ENCODE measurements around the gene SPACA7. TPM values are rescaled to one million over a fixed set of nuclear protein-coding genes. Genes with fewer than 3 reads are reported as not detected.

The SPACA7 gene
- total RNA-seq, 1 experiment from 2014 or later = not detected

GRCh38 chr13:112351825-112352224 lies 24.3 kb upstream of the SPACA7 start:
- peaks cover 0 to 5% of the 10 kb centered on the region in 2 experiments; a peak in 1 of 5 replicates for H3K9me3 Mint-ChIP-seq

More at GRCh38 chr13:112351825-112352224, 24.3 kb upstream of the SPACA7 start:
- no peak overlapping the region for H3K56ac ChIP-seq (ENCODE audit: insufficient read length, low read depth, low read length)
- H4K20me1 ChIP-seq (ENCODE audit: control insufficient read depth, insufficient read depth, insufficient read length) = no peaks in the 10 kb centered on the region
- H3K23me2 ChIP-seq (ENCODE audit: insufficient read length, low read depth, low read length, poor library complexity, severe bottlenecking) = no peaks in the 10 kb centered on the region
- no peak overlapping the region for H3K14ac ChIP-seq (ENCODE audit: insufficient read depth, low read length)
- no peaks in the 10 kb centered on the region for H3K79me1 ChIP-seq (ENCODE audit: insufficient read depth, low read depth, low read length, poor library complexity, severe bottlenecking)
- H3K4ac ChIP-seq (ENCODE audit: low read depth, low read length) = no peak overlapping the region
- no peak overlapping the region for H2BK15ac ChIP-seq (ENCODE audit: low read depth, low read length)
- no peaks in the 10 kb centered on the region; a peak in 3 of 7 replicates for H3K36me3 Mint-ChIP-seq (ENCODE audit: insufficient read depth in 1 of 3, low read depth in 3 of 3)
- H3K23ac ChIP-seq (ENCODE audit: insufficient read length, low read depth, low read length) = no peak overlapping the region
- no peak overlapping the region for H4K5ac ChIP-seq (ENCODE audit: insufficient read length, low read depth, low read length)
- peaks cover 66 to 68% of the 10 kb centered on the region in 2 experiments for H3K4me1 Mint-ChIP-seq
- 0 out of 2 replicates have a peak, but pooled peaks cover 2% of the 10 kb centered on the region for H3K4me1 ChIP-seq (ENCODE audit: insufficient read depth, low read length)
- no peak overlapping the region for H2BK12ac ChIP-seq (ENCODE audit: insufficient read length, low read depth, low read length)
- H3K18ac ChIP-seq (ENCODE audit: insufficient read length, low read depth, low read length) = no peak overlapping the region
- peak overlapping the region; percentile 24 to 25; a peak in 2 of 5 replicates for H3K4me3 Mint-ChIP-seq
- H3K4me2 ChIP-seq (ENCODE audit: insufficient read depth, insufficient read length, low read length) = no peak overlapping the region
- no peak overlapping the region for H2BK5ac ChIP-seq (ENCODE audit: insufficient read length, low read length)
- TF ChIP-seq CTCF (conservative IDR thresholded peaks at IDR 0.05) = no peak
- no peak overlapping the region for H3K9ac ChIP-seq (ENCODE audit: extremely low read depth, insufficient read length, low read length)
- peak overlapping the region; percentile 70 to 93 (median 93); a peak in 4 of 7 replicates for H3K27ac Mint-ChIP-seq
- H4K91ac ChIP-seq (ENCODE audit: insufficient read length, low read depth, low read length) = no peak overlapping the region
- H2AK5ac ChIP-seq (ENCODE audit: insufficient read length, low read length) = no peak overlapping the region
- H2BK120ac ChIP-seq (ENCODE audit: low read depth, low read length, poor library complexity, severe bottlenecking) = no peak overlapping the region
- no peak overlapping the region for H4K8ac ChIP-seq (replicated peaks; ENCODE audit: insufficient read length, low read depth, low read length)
- WGBS (ENCODE audit: extremely low coverage, insufficient read length, low lambda C conversion rate) = no CpG with 5 or more reads among the region's 8 CpGs
- H3K79me2 ChIP-seq (ENCODE audit: insufficient read depth, low read length) = no peaks in the 10 kb centered on the region
- DNase-seq = peak; percentile 21
- no peak overlapping the region for H2AFZ ChIP-seq (ENCODE audit: low read length)
- H3K27ac ChIP-seq (ENCODE audit: insufficient read length, low read depth, low read length) = no peak overlapping the region
- no peak overlapping the region for H2BK20ac ChIP-seq (ENCODE audit: low read depth, low read length, poor library complexity, severe bottlenecking)
- no peaks in the 10 kb centered on the region for H3K27me3 ChIP-seq (ENCODE audit: insufficient read depth, low read length)
- H3K27me3 Mint-ChIP-seq (ENCODE audit: low read depth) = peaks cover 43% of the 10 kb centered on the region
- no peak overlapping the region for H3T11ph ChIP-seq (ENCODE audit: low read length)
- no peaks in the 10 kb centered on the region for H3K9me3 ChIP-seq (ENCODE audit: control insufficient read depth, low read depth, low read length)
